Upper lobe of left lung (tissue), 4 donors: ENCODE results near the gene GCSH.

Experiments
- POLR2A ChIP-seq, 4 donors: fragments of 450-650 bp; IDR thresholded peaks; one replicate each; pipeline ENCODE4 v1.5.1; 2016 to 2017; ENCODE audit warnings: antibody characterized with exemption in 4 of 4, mild to moderate bottlenecking in 2 of 4
- POLR2AphosphoS5 ChIP-seq, 2 donors: sonication (generic); formaldehyde crosslinking; IDR thresholded peaks; one replicate each; pipeline ENCODE4 v1.5.1; 2017; ENCODE audit warnings: antibody characterized with exemption in 2 of 2
- TF ChIP-seq, protein P1 (sequence below), 6 experiments: fragments of 450-650 bp in 4 of 6; fragments of 200-600 bp in 2 of 6; sonication (generic) in 2 of 6; IDR thresholded peaks; one replicate each; pipeline ENCODE4 v1.5.1; 2016 to 2019; ENCODE audit warnings: antibody characterized with exemption in 6 of 6

DNA sequence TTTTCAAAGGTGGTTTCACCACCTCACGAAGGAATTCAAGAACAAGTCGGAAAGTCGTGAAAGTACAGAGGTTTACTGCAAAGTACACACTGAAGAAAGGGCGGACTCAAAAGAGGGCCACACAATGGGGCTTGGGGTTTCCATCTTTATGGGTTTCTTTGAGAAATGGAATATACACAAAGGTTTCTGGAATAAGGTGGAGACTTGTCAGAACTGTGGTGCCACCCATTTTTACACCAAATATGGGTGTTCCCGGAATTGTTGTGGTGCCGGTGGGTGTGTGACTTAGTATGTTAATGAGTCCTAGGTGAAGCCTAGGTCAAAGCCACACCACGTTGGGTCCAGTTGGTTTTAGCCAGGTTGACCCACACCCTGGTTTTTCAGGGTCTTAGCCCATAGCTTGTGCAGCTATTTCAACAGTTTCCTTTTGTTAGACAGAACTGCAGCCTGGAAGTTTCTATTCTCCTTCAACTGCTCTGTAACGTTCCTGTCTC lies 567 bp upstream of the GCSH start:
- TF ChIP-seq, protein P1, sequence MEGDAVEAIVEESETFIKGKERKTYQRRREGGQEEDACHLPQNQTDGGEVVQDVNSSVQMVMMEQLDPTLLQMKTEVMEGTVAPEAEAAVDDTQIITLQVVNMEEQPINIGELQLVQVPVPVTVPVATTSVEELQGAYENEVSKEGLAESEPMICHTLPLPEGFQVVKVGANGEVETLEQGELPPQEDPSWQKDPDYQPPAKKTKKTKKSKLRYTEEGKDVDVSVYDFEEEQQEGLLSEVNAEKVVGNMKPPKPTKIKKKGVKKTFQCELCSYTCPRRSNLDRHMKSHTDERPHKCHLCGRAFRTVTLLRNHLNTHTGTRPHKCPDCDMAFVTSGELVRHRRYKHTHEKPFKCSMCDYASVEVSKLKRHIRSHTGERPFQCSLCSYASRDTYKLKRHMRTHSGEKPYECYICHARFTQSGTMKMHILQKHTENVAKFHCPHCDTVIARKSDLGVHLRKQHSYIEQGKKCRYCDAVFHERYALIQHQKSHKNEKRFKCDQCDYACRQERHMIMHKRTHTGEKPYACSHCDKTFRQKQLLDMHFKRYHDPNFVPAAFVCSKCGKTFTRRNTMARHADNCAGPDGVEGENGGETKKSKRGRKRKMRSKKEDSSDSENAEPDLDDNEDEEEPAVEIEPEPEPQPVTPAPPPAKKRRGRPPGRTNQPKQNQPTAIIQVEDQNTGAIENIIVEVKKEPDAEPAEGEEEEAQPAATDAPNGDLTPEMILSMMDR (IDR thresholded peaks at IDR 0.05): no peak
- TF ChIP-seq POLR2A (IDR thresholded peaks at IDR 0.05) (no peak), POLR2AphosphoS5 (IDR thresholded peaks at IDR 0.05) (no peak)
